Caco-2 (cell line): ENCODE results near the gene ATP5ME. TPM values are rescaled to one million over a fixed set of nuclear protein-coding genes. Genes with fewer than 3 reads are reported as not detected.
A peak's percentile ranks its signal among the peaks of the same experiment; 100 is the strongest.

Experiments used
- BruUV-seq: library from RNA; stranded (reverse); fragments of 400-500 nt; replicated peaks from 2 replicates; lab custom pipeline; 2021; lab: Mats Ljungman, UMichigan
- CTCF ChIA-PET: fragments of 300-600 bp; sonication (Branson Sonifier 250); formaldehyde crosslinking; loops from one replicate; lab custom pipeline; 2022; ENCODE audit warnings: antibody characterized with exemption; lab: Charles Lee
- POLR2A ChIA-PET: fragments of 300-600 bp; sonication (Branson Sonifier 250); formaldehyde crosslinking; loops from one replicate; lab custom pipeline; 2022; ENCODE audit warnings: antibody characterized with exemption; lab: Charles Lee
- DNase-seq, 2 experiments: peaks; one replicate each; pipeline versions ENCODE4 v3.0.0 to v3.0.0-alpha.2; 2020 to 2022
- H3K27me3 ChIP-seq: replicated peaks from 2 replicates; pipeline ENCODE4 v1.6.0; 2011; ENCODE audit warnings: low read length; ENCODE audit not compliant: control insufficient read depth, insufficient read depth
- H3K36me3 ChIP-seq: 2 replicates; pipeline ENCODE4 v1.5.1; 2011; ENCODE audit warnings: low read length; ENCODE audit not compliant: control insufficient read depth, insufficient read depth
- H3K4me1 ChIP-seq: fragments of 250-450 bp; sonication (Bioruptor Pico); 2 replicates; pipeline ENCODE4 v1.5.1; 2020; ENCODE audit warnings: mild to moderate bottlenecking
- H3K4me3 ChIP-seq: 2 replicates; pipeline ENCODE4 v1.5.1; 2011; ENCODE audit warnings: low read depth, mild to moderate bottlenecking, control low read depth, low read length
- H3K9me3 ChIP-seq: fragments of 250-450 bp; sonication (Bioruptor Pico); 2 replicates; pipeline ENCODE4 v1.5.1; 2020; ENCODE audit warnings: mild to moderate bottlenecking, moderate library complexity
- H3K27ac Mint-ChIP-seq: one replicate; pipeline ENCODE4 v1.8.0; 2022; ENCODE audit warnings: mixed read lengths; ENCODE audit not compliant: unreplicated experiment
- H3K27me3 Mint-ChIP-seq: one replicate; pipeline ENCODE4 v1.8.0; 2022; ENCODE audit warnings: mixed read lengths; ENCODE audit not compliant: insufficient read depth, unreplicated experiment
- H3K36me3 Mint-ChIP-seq: one replicate; pipeline ENCODE4 v1.8.0; 2022; ENCODE audit warnings: mild to moderate bottlenecking, mixed read lengths; ENCODE audit not compliant: insufficient read depth, unreplicated experiment
- H3K4me1 Mint-ChIP-seq: one replicate; pipeline ENCODE4 v1.8.0; 2022; ENCODE audit warnings: low read depth, mixed read lengths; ENCODE audit not compliant: unreplicated experiment
- H3K4me3 Mint-ChIP-seq: one replicate; pipeline ENCODE4 v1.8.0; 2022; ENCODE audit warnings: mild to moderate bottlenecking, moderate library complexity, mixed read lengths; ENCODE audit not compliant: unreplicated experiment
- H3K9me3 Mint-ChIP-seq: one replicate; pipeline ENCODE4 v1.8.0; 2022; ENCODE audit warnings: mixed read lengths; ENCODE audit not compliant: unreplicated experiment
- CTCF ChIP-seq, 2 experiments: fragments of 200-600 bp in 1 of 2; IDR thresholded peaks; 1 replicate in 1 of 2; 2 replicates in 1 of 2; pipeline versions ENCODE4 v1.5.1 to v1.8.0; 2011 to 2022; ENCODE audit warnings: antibody characterized with exemption in 1 of 2, control low read depth in 1 of 2, inconsistent platforms in 1 of 2, low read depth in 1 of 2, low read length in 1 of 2, mild to moderate bottlenecking in 1 of 2, moderate library complexity in 1 of 2; ENCODE audit not compliant: insufficient read depth in 1 of 2, severe bottlenecking in 1 of 2, unreplicated experiment in 1 of 2
- intact Hi-C: fragments of 100-400 bp; cut with micrococcal nuclease; formaldehyde crosslinking; loops from one replicate; pipeline ENCODE4 v1.10.0; 2022; ENCODE audit not compliant: unreplicated experiment
- total RNA-seq: library from RNA; stranded (reverse); gene quantifications from 2 replicates; pipeline ENCODE4 v1.2.3, GENCODE V29; 2022

ATP5ME gene
- total RNA-seq, 1 experiment from 2014 or later: 244 TPM

- peaks cover 11% of the 10 kb centered on the region for H3K36me3 Mint-ChIP-seq
- Histone ChIP-seq H3K4me3 (peak overlapping the region; percentile 56; the same call in 1 of the 2 replicates), H3K36me3 (no peaks in the 10 kb centered on the region), H3K27me3 (no peaks in the 10 kb centered on the region), H3K4me1 (peaks cover 10% of the 10 kb centered on the region; the same call in 1 of the 2 replicates), H3K9me3 (no peaks in the 10 kb centered on the region)
- no peak overlapping the region for H3K27ac Mint-ChIP-seq
- no peaks in the 10 kb centered on the region for H3K9me3 Mint-ChIP-seq
- H3K4me1 Mint-ChIP-seq: no peaks in the 10 kb centered on the region
- no TSS peak for BruUV-seq
- DNase-seq: no peak
- ChIA-PET CTCF (no interaction called here), POLR2A (no interaction called here)
- no peaks in the 10 kb centered on the region for H3K27me3 Mint-ChIP-seq
- intact Hi-C loops: no loop called here
- peak overlapping the region; percentile 75 for H3K4me3 Mint-ChIP-seq
- no peak for TF ChIP-seq CTCF (IDR thresholded peaks at IDR 0.05; ENCODE audit: insufficient read depth in 1 of 2, low read depth in 1 of 2, low read length in 1 of 2, severe bottlenecking in 1 of 2, unreplicated experiment in 1 of 2)
Measured at GRCh38 chr4:680551-680927, 6.5 kb upstream of the ATP5ME start.

- intact Hi-C loops: no loop called here
- H3K4me1 ChIP-seq: peaks cover 10% of the 10 kb centered on the region; the same call in 1 of the 2 replicates
- Mint-ChIP-seq H3K4me1 (no peaks in the 10 kb centered on the region), H3K9me3 (no peaks in the 10 kb centered on the region), H3K4me3 (peak overlapping the region; percentile 75), H3K27me3 (no peaks in the 10 kb centered on the region), H3K27ac (no peak overlapping the region), H3K36me3 (peaks cover 11% of the 10 kb centered on the region)
- ChIA-PET CTCF (no interaction called here), POLR2A (no interaction called here)
- no peak overlapping the region for H3K4me3 ChIP-seq
- H3K36me3 ChIP-seq: no peaks in the 10 kb centered on the region
- H3K9me3 ChIP-seq: no peaks in the 10 kb centered on the region
- no TSS peak for BruUV-seq
- no peaks in the 10 kb centered on the region for H3K27me3 ChIP-seq
- DNase-seq: no peak
- TF ChIP-seq CTCF (IDR thresholded peaks at IDR 0.05; ENCODE audit: insufficient read depth in 1 of 2, low read depth in 1 of 2, low read length in 1 of 2, severe bottlenecking in 1 of 2, unreplicated experiment in 1 of 2): no peak
Measured at GRCh38 chr4:680091-680490, 6.0 kb upstream of the ATP5ME start.

GRCh38 chr4:679629-680028 is 5.6 kb upstream of the ATP5ME start:
- Histone ChIP-seq H3K9me3 (no peaks in the 10 kb centered on the region), H3K27me3 (no peaks in the 10 kb centered on the region), H3K4me1 (peaks cover 10% of the 10 kb centered on the region; the same call in 1 of the 2 replicates), H3K4me3 (no peak overlapping the region), H3K36me3 (no peaks in the 10 kb centered on the region)
- CTCF ChIA-PET: no interaction called here
- Mint-ChIP-seq H3K4me1 (no peaks in the 10 kb centered on the region), H3K36me3 (peaks cover 11% of the 10 kb centered on the region), H3K4me3 (no peak overlapping the region), H3K9me3 (no peaks in the 10 kb centered on the region), H3K27ac (no peak overlapping the region), H3K27me3 (no peaks in the 10 kb centered on the region)
- intact Hi-C loops: no loop called here
- POLR2A ChIA-PET: no interaction called here
- no peak for TF ChIP-seq CTCF (IDR thresholded peaks at IDR 0.05; ENCODE audit: insufficient read depth in 1 of 2, low read depth in 1 of 2, low read length in 1 of 2, severe bottlenecking in 1 of 2, unreplicated experiment in 1 of 2)
- no peak for DNase-seq
- BruUV-seq: no TSS peak
